B cell (primary cell): Measurements from ENCODE around the gene NCLN.

Experiments used
- EZH2 ChIP-seq: IDR thresholded peaks from 2 replicates; pipeline ENCODE4 v1.6.1; 2012; ENCODE audit warnings: borderline replicate concordance, low read depth, mild to moderate bottlenecking, moderate library complexity, low read length; ENCODE audit not compliant: insufficient read depth, poor library complexity, severe bottlenecking
- TF ChIP-seq, protein P1 (sequence below): fragments of 200-600 bp; IDR thresholded peaks from one replicate; pipeline ENCODE4 v1.8.0; 2022; ENCODE audit warnings: antibody characterized with exemption, mild to moderate bottlenecking

DNA sequence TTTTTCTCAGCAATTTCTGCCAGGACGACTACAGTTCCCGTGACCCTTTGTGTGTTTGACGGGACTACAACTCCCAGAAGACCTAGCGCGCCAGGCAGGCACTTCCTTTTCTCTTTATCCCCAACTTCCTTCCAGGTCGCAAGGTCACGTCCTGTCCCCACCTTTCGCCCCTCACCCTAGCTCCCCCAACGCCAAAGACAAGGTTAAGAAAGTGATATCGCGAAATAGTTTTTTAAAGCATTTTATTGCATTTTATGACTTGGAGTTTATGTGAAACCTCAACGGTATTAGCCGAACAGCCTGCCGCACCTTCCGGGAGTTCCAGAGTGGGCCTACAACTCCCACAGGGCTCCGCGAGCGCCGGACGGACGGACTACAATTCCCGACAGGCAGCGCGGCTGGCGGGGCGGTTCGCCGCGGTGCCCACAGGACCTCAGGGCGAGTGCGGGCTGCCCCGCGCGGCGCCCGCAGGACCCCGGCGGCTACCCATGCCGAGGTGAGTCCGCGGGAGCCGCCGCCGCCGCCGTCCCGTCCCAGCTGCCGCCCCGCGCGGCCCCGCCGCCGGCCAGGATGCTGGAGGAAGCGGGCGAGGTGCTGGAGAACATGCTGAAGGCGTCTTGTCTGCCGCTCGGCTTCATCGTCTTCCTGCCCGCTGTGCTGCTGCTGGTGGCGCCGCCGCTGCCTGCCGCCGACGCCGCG is at the start of gene NCLN:
- TF ChIP-seq, protein P1, sequence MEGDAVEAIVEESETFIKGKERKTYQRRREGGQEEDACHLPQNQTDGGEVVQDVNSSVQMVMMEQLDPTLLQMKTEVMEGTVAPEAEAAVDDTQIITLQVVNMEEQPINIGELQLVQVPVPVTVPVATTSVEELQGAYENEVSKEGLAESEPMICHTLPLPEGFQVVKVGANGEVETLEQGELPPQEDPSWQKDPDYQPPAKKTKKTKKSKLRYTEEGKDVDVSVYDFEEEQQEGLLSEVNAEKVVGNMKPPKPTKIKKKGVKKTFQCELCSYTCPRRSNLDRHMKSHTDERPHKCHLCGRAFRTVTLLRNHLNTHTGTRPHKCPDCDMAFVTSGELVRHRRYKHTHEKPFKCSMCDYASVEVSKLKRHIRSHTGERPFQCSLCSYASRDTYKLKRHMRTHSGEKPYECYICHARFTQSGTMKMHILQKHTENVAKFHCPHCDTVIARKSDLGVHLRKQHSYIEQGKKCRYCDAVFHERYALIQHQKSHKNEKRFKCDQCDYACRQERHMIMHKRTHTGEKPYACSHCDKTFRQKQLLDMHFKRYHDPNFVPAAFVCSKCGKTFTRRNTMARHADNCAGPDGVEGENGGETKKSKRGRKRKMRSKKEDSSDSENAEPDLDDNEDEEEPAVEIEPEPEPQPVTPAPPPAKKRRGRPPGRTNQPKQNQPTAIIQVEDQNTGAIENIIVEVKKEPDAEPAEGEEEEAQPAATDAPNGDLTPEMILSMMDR: no peak
- TF ChIP-seq EZH2: no peak
